ENCODE measurements around the gene USP8. TPM values are rescaled to one million over a fixed set of nuclear protein-coding genes. Genes with fewer than 3 reads are reported as not detected.
A peak's percentile ranks its signal among the peaks of the same experiment; 100 is the strongest.
"Not testable (repeated sequence)": the region's sequence is repeated elsewhere in the genome, so short reads cannot be mapped to it uniquely, and the experiment has no call there.

The USP8 gene
- total RNA-seq, 1 donor from 2014 or later = 43.7 TPM

DNA sequence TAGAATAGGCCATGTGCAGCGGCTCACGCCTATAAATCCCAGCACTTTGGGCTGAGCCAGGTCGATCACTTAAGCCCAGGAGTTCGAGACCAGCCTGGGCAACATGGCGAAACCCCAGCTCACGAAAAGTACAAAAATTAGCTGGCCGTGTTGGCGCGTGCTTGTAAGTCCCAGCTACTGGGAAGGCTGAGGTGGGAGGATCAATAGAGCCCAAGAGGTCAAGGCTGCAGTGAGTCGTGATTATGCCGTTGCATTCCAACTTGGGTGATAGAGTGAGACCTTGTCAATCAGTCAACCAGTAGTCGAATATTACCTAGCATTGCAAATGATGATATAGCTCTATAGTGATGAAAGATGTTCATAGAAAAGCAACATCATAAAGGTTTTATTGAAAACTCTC, 51.9 kb downstream of the USP8 start:
- DNase-seq (ENCODE audit: low spot score) = no peak
- H3K27ac Mint-ChIP-seq (ENCODE audit: unreplicated experiment) = no peak overlapping the region
- TF ChIP-seq, protein P1, sequence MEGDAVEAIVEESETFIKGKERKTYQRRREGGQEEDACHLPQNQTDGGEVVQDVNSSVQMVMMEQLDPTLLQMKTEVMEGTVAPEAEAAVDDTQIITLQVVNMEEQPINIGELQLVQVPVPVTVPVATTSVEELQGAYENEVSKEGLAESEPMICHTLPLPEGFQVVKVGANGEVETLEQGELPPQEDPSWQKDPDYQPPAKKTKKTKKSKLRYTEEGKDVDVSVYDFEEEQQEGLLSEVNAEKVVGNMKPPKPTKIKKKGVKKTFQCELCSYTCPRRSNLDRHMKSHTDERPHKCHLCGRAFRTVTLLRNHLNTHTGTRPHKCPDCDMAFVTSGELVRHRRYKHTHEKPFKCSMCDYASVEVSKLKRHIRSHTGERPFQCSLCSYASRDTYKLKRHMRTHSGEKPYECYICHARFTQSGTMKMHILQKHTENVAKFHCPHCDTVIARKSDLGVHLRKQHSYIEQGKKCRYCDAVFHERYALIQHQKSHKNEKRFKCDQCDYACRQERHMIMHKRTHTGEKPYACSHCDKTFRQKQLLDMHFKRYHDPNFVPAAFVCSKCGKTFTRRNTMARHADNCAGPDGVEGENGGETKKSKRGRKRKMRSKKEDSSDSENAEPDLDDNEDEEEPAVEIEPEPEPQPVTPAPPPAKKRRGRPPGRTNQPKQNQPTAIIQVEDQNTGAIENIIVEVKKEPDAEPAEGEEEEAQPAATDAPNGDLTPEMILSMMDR (IDR thresholded peaks at IDR 0.05) = no peak
- H3K4me3 Mint-ChIP-seq (ENCODE audit: unreplicated experiment) = no peak overlapping the region
- H3K27me3 Mint-ChIP-seq (ENCODE audit: low read depth) = no peaks in the 10 kb centered on the region
- H3K9me3 Mint-ChIP-seq (ENCODE audit: low read depth) = no peaks in the 10 kb centered on the region
- H3K4me1 Mint-ChIP-seq (ENCODE audit: low read depth) = no peaks in the 10 kb centered on the region
- peaks cover 27% of the 10 kb centered on the region for H3K36me3 Mint-ChIP-seq (ENCODE audit: low read depth)

DNA sequence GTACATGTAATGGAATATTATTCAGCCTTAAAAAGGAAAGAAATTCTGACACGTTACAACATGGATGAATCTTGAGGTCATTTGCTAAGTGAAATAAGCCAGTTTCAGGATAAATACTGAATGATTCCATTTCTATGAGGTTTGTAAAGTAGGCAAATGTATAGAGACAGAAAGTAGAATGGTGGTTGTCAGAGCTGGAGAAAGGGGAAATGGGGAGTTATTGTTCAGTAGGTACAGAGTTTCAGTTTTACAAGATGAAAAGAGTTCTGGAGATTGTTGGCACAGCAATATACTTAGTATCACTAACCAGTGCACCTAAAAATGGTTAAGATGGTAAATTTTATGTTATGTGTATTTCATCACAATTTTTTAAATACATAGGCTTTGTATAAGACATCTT, 60.6 kb downstream of the USP8 start:
- no peak for DNase-seq (ENCODE audit: low spot score)
- Mint-ChIP-seq H3K4me3 (ENCODE audit: unreplicated experiment) (no peak overlapping the region), H3K9me3 (ENCODE audit: low read depth) (no peaks in the 10 kb centered on the region), H3K4me1 (ENCODE audit: low read depth) (no peaks in the 10 kb centered on the region), H3K36me3 (ENCODE audit: low read depth) (peaks cover 22% of the 10 kb centered on the region), H3K27ac (ENCODE audit: unreplicated experiment) (no peak overlapping the region), H3K27me3 (ENCODE audit: low read depth) (no peaks in the 10 kb centered on the region)
- TF ChIP-seq, protein P1 (IDR thresholded peaks at IDR 0.05) = no peak

DNA sequence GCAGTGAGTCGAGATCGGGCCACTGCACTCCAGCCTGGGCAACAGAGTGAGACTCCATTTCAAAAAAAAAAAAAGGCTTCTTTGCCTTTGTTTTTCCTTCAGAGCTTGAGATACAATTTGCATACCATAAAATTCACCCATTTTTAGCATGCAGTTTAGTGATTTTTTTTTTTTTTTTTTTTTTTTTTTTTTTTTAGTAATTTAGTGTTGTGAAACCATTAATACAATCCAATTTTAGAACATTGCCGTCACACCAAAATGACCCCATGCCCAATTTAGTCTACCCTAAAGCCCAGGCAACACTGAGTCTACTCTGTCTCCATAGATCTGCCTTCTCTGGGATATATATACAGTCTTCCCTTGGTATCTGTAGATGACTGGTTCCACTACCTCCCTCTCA, 61.2 kb downstream of the USP8 start:
- Mint-ChIP-seq H3K27ac (ENCODE audit: unreplicated experiment) (no peak overlapping the region), H3K4me3 (ENCODE audit: unreplicated experiment) (no peak overlapping the region), H3K27me3 (ENCODE audit: low read depth) (no peaks in the 10 kb centered on the region), H3K4me1 (ENCODE audit: low read depth) (no peaks in the 10 kb centered on the region), H3K9me3 (ENCODE audit: low read depth) (no peaks in the 10 kb centered on the region), H3K36me3 (ENCODE audit: low read depth) (peaks cover 24% of the 10 kb centered on the region)
- TF ChIP-seq, protein P1 (IDR thresholded peaks at IDR 0.05) = no peak
- no peak for DNase-seq (ENCODE audit: low spot score)

DNA sequence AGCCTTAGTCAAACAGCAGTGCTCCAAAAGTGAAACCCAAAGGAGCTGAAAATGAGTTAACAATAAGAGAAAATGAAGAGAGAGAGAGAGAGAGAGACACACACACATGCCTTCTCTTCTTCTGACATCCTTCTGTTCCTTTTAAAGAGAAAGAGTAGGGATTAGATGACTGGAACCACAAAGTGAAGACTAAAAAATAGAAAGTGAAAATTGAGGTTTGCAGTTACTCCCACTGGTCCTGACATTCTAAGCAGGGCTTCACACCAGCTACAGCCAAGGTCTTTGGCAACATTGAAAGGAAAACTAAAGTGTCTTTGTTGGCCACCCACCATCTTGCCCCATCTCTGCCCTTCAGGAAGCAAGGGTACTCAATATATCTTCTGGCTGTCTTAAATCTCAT, 63.1 kb downstream of the USP8 start:
- Mint-ChIP-seq H3K9me3 (ENCODE audit: low read depth) (no peaks in the 10 kb centered on the region), H3K36me3 (ENCODE audit: low read depth) (peaks cover 15% of the 10 kb centered on the region), H3K4me1 (ENCODE audit: low read depth) (no peaks in the 10 kb centered on the region), H3K27me3 (ENCODE audit: low read depth) (no peaks in the 10 kb centered on the region), H3K4me3 (ENCODE audit: unreplicated experiment) (no peak overlapping the region), H3K27ac (ENCODE audit: unreplicated experiment) (peak overlapping the region; percentile 23)
- TF ChIP-seq, protein P1 (IDR thresholded peaks at IDR 0.05) = no peak
- no peak for DNase-seq (ENCODE audit: low spot score)

DNA sequence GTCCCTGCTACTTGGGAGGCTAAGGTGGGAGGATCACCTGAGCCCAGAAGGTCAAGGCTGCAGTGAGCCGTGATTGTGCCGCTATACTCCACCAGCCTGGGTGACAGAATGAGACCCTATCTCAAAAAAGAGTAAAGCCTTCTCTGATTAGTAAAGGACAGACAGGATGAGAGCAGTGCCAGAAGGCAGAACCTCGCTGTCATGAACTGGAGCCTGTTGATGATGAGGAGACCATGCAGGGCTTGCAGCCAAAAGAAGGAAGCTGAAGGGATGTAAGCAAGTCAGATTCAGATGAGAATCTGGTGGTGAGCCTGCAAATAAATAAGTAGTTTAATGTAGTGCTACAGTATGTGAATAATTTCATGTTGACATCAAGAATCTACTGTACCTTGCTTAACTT, 69.4 kb downstream of the USP8 start:
- H3K9me3 Mint-ChIP-seq (ENCODE audit: low read depth) = no peaks in the 10 kb centered on the region
- DNase-seq (ENCODE audit: low spot score) = no peak
- H3K27ac Mint-ChIP-seq (ENCODE audit: unreplicated experiment) = no peak overlapping the region
- TF ChIP-seq, protein P1 (IDR thresholded peaks at IDR 0.05) = no peak
- no peak overlapping the region for H3K4me3 Mint-ChIP-seq (ENCODE audit: unreplicated experiment)
- H3K36me3 Mint-ChIP-seq (ENCODE audit: low read depth) = peaks cover 33% of the 10 kb centered on the region
- H3K4me1 Mint-ChIP-seq (ENCODE audit: low read depth) = no peaks in the 10 kb centered on the region
- H3K27me3 Mint-ChIP-seq (ENCODE audit: low read depth) = no peaks in the 10 kb centered on the region

DNA sequence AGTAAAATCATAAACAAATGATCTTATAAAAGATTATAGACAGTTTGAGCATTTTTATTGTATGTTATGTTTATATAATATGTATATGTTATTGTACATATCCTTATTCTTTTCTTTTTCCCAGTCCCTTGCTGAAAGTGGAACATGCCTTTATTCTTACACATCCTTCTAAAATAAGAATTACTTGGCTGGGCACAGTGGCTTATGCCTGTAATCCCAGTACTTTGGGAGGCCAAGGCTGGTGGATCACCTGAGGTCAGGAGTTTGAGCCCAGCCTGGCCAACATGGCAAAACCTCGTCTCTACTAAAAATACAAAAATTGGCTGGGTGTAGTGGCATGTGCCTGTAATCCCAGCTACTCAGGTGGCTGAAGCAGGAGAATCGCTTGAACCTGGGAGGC, 70.3 kb downstream of the USP8 start:
- peaks cover 34% of the 10 kb centered on the region for H3K36me3 Mint-ChIP-seq (ENCODE audit: low read depth)
- not testable (repeated sequence) for H3K27me3 Mint-ChIP-seq (ENCODE audit: low read depth); H3K4me1 Mint-ChIP-seq (ENCODE audit: low read depth); DNase-seq (ENCODE audit: low spot score); H3K27ac Mint-ChIP-seq (ENCODE audit: unreplicated experiment); H3K4me3 Mint-ChIP-seq (ENCODE audit: unreplicated experiment); H3K9me3 Mint-ChIP-seq (ENCODE audit: low read depth)
